Measurements from ENCODE around the gene GARIN3.

Gene GARIN3

DNA sequence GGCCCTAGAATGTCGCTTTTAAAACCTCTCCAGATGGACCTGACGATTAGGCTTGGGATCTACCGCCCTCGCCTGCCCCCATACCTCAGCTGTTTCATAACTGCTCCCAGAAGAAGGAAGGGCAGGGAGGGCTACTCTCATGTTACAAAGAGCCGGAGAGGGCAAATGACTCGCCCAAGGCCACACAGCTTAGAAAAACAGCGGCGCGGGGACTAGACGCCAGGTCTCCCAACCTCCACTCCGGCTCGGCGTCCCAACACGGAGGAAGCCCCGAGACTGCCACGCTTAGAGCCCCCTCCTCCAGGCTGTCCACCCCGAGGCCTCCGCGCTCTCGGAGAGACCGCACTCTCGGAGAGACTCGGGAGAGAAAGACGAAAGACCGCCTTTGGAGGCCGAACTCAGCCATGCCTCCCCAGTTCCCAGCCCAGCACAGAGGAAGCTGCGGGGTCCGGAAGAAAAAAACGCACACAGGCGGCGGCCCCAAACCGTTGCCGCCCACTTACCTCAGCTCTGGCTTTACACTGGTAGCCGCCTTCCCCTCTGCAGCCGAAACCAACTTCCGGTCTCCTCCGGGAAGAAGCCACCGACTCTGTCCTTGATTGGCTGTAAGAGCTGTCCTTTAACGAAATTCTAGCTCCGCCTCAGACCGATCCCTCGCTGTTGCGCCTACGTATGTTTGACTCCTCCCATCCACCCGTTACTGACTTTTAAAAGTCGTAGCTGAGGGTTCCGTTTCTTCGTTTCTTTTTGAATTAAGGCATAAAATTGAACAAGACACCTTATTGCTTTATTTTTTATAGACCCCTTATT lies 23.5 kb downstream of the GARIN3 start, which contains the start of gene MED7:
TSS of gene MED7 (minus strand) at position 549 of the 810 bp plus-strand sequence. CDS start 3,434 bp downstream, outside the sequence.
- peak; percentile 98 for DNase-seq

DNA sequence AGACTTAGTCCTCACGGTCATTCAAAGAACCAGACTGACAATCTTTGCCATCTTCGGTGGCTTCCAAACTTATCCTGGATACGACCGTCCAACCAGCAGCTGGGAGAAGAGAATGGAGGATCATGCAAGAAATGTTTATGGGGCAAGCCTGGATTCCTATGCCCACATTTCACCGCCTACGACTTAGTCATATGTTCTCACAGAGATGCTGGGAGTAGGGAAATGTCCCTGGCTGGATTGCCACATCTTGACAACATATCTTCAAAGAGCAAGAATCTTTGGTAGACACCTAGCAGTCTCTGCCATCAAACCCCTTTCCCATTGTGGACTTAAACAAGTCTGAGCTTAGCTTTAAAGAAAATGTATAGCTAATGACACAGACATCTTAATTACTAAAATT lies 28.4 kb downstream of the GARIN3 start:
- DNase-seq = no peak

DNA sequence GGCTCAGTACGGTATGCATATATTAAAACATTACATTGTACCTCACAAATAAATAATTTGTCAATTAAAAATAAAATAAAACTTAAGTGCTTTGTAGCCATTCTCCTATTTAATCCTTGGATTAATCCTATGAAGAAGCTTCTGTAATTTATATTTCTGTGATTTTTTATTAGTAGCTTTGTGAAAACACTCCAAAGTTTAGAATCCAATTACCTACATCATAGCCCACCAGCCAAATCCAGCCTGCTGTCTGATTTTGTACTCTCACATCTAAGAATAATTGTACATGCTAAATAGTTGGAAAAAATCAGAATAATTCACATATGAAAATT lies 33.8 kb downstream of the GARIN3 start:
- DNase-seq = no peak

DNA sequence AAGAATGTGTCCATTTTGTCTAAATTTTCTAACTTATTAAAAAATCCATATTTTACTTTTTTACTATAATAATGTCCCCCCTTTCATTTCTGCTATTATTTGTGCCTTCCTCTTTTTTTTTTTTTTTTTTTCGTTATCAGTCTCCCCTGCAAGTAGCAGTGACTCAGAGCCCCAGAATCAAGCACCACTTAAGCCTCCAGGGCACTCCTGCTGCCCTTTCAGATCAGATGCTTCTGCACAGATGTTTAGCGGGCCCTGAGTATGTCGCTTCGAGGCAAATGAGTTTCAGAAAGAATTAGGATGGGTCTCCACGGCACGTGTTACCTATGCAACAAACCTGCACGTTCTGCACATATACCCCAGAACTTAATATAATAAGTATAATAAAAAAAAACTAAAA lies 35.1 kb downstream of the GARIN3 start:
- no peak for DNase-seq

DNA sequence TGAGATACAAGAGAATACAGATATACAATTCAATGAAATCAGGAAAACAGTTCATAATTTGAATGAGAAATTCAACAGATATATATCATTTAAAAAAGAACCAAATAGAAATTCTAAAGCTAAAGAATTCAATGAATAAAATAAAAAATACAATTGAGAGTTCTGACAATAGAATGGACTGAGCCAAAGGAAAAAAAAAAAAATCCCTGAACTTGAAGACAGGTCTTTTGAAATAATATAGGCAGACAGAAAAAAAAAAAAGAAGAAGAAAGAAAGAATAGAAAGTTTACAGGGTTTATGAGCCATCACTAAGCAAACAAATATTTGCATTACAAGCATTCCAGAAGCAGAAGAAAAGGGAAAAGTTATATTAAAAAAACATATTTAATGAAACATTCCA lies 44.4 kb downstream of the GARIN3 start:
- DNase-seq = no peak

DNA sequence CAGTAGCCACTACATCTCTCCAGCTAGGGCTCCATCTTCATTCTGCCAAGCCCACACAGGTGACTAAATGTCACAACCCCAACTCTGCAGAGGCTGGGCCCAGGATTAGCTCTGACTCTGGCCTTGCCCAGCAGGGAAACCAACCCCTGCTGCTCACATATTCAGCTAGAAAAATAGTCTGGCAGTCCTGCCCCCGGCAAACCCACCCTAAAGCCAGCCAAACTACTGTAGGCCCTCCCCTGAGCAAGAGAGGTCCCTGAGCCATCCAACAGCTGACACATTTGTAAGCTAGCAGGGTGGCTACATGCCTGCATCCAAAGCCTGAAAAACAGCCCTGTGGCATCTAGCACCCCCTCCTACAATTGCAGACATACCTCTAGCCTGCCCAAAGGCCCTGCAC lies 46.0 kb downstream of the GARIN3 start:
- no peak for DNase-seq

DNA sequence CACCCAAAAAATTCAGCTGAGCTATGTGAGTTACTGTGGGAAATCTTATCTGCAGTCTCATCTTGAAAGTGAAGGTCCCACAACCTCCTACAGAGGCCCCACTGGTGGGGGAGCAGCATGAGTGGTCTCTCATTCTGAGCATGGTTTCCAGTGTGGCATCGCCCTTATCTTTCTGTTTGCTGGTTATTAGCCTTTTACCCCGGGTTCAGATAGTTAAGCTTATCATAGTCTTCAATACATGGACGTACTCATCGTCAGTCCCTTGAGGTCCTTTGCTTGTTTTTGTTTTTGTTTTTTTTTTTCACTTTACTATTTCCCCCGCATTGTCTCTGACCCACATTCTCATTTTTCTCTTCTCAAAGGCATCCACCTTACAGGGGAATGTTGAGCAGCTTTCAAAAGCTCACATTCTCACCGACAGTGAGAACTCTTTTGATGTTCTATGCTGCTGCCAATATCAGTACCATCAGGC lies 49.5 kb downstream of the GARIN3 start:
- DNase-seq = no peak

DNA sequence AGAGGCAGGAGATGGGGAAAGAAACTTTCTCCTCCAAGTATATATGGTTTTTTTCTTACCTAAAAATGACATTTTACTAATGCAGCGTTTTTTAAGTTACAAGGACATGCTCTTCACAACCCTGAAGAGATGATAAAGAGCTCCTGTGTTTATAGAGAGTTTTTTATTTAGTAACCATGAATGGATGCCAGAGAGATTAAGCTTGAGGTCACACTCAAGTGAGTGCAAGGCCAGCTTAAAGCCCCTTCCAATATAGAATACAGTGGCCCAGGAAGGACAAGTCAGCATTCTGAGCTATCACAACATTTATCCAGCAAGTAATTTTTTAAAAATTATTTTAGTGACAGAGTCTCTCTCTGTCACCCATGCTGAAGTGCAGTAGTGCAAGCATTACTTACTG lies 50.6 kb downstream of the GARIN3 start:
- DNase-seq = no peak

DNA sequence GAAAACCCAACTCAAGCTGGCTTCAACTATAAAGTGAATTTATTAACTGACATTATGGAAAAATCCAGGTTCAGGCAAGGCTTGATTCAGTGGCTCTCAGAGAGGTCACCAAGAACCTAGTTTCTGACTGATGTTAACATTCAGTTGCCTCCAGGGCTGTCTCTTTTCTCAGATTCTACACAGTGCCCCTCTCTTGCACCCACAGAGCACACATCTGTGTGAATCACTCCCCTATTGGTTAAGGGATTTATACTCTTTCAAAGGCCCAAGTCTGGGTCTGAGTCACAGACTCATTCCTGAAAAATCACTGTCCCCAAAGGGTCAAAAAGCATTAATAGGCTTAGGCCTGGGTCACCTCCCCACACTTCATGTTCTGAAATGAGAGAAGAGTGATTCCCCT lies 51.1 kb downstream of the GARIN3 start:
- no peak for DNase-seq

DNA sequence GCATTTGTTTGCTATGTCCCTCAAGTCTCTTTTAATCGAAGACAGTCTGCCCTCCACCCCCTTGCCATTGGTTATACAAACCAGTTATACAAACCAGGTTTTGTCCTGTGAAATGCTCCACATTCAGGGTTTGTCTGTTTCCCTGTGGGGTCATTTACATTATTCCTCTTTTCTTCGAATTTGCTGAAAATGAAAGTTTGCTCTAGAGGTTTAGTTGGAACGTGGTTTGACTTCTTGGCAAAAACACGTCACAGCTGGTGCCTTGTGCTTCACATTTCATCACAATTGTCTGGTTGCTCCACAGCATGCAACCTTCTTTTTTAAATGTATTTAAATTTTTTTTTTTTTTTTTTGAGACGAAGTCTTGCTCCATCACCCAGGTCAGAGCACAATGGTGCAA lies 53.1 kb downstream of the GARIN3 start:
- no peak for DNase-seq
